Measurements from ENCODE around the gene MET. TPM values are rescaled to one million over a fixed set of nuclear protein-coding genes. Genes with fewer than 3 reads are reported as not detected.
"Not testable (repeated sequence)": the region's sequence is repeated elsewhere in the genome, so short reads cannot be mapped to it uniquely, and the experiment has no call there.

The MET gene
- total and polyA plus RNA-seq, 7 experiments from 2014 or later = 0.19 to 1.0 (median 0.73) TPM; not detected in 4

GRCh38 chr7:116753130-116753529, 81.1 kb downstream of the MET start:
- Histone ChIP-seq H3K4me1 (ENCODE audit: control insufficient read depth in 2 of 2, insufficient read depth in 2 of 2, low read length in 2 of 2) (no peaks in the 10 kb centered on the region), H3K27me3 (ENCODE audit: control insufficient read depth in 2 of 2, insufficient read depth in 2 of 2, low read length in 2 of 2) (no peaks in the 10 kb centered on the region), H3K4me3 (ENCODE audit: low read length) (no peak overlapping the region), H3K9me3 (ENCODE audit: control insufficient read depth in 2 of 3, low read length in 3 of 3) (no peaks in the 10 kb centered on the region), H3K36me3 (ENCODE audit: control insufficient read depth in 2 of 3, insufficient read depth in 3 of 3, low read length in 3 of 3) (no peaks in the 10 kb centered on the region), H3K27ac (ENCODE audit: low read depth, low read length) (no peak overlapping the region)
- Mint-ChIP-seq H3K36me3 (no peaks in the 10 kb centered on the region), H3K9me3 (peaks cover 0 to 23% (median 5%) of the 10 kb centered on the region in 11 donors), H3K27me3 (peaks cover 0 to 14% (median 4%) of the 10 kb centered on the region in 5 donors), H3K27ac (no peak overlapping the region), H3K4me1 (no peaks in the 10 kb centered on the region), H3K4me3 (no peak overlapping the region)
- DNase-seq (no peak), ATAC-seq (no peak)
- CTCF ChIA-PET = interaction anchor here (0.8 kb wide), 1 partner anchor 495 kb away, joined by 3 read pairs; no protein-coding TSS in a partner anchor
- intact Hi-C loops (cut with micrococcal nuclease) = no loop called here
- POLR2A ChIA-PET = no interaction called here

- Histone ChIP-seq H3K4me3 (ENCODE audit: low read length) (no peak overlapping the region), H3K4me1 (ENCODE audit: control insufficient read depth in 2 of 2, insufficient read depth in 2 of 2, low read length in 2 of 2) (no peaks in the 10 kb centered on the region), H3K27me3 (ENCODE audit: control insufficient read depth in 2 of 2, insufficient read depth in 2 of 2, low read length in 2 of 2) (no peaks in the 10 kb centered on the region), H3K9me3 (ENCODE audit: control insufficient read depth in 2 of 3, low read length in 3 of 3) (no peaks in the 10 kb centered on the region), H3K36me3 (ENCODE audit: control insufficient read depth in 2 of 3, insufficient read depth in 3 of 3, low read length in 3 of 3) (no peaks in the 10 kb centered on the region), H3K27ac (ENCODE audit: low read depth, low read length) (no peak overlapping the region)
- H3K4me1 Mint-ChIP-seq = no peaks in the 10 kb centered on the region
- H3K27me3 Mint-ChIP-seq = peaks cover 0 to 10% (median 6%) of the 10 kb centered on the region in 5 donors
- no peak overlapping the region for H3K27ac Mint-ChIP-seq
- H3K36me3 Mint-ChIP-seq = no peaks in the 10 kb centered on the region
- no peak for ATAC-seq
- peaks cover 0 to 18% (median 5%) of the 10 kb centered on the region in 11 donors for H3K9me3 Mint-ChIP-seq
- ChIA-PET POLR2A (interaction anchor here (0.8 kb wide), 1 partner anchor 133 kb away, joined by 4 read pairs; no protein-coding TSS in a partner anchor), CTCF (no interaction called here)
- intact Hi-C loops (cut with micrococcal nuclease) = no loop called here
- DNase-seq = no peak
- no peak overlapping the region for H3K4me3 Mint-ChIP-seq
Observed at GRCh38 chr7:116754186-116754585, 82.2 kb downstream of the MET start.

- POLR2A ChIA-PET = no interaction called here
- Mint-ChIP-seq H3K27me3 (peaks cover 0 to 17% (median 9%) of the 10 kb centered on the region in 5 donors), H3K9me3 (no peaks in the 10 kb centered on the region), H3K4me1 (no peaks in the 10 kb centered on the region), H3K36me3 (no peaks in the 10 kb centered on the region), H3K27ac (no peak overlapping the region), H3K4me3 (no peak overlapping the region)
- Histone ChIP-seq H3K27ac (ENCODE audit: low read depth, low read length) (no peak overlapping the region), H3K36me3 (ENCODE audit: control insufficient read depth in 2 of 3, insufficient read depth in 3 of 3, low read length in 3 of 3) (no peaks in the 10 kb centered on the region), H3K9me3 (ENCODE audit: control insufficient read depth in 2 of 3, low read length in 3 of 3) (no peaks in the 10 kb centered on the region), H3K27me3 (ENCODE audit: control insufficient read depth in 2 of 2, insufficient read depth in 2 of 2, low read length in 2 of 2) (no peaks in the 10 kb centered on the region), H3K4me1 (ENCODE audit: control insufficient read depth in 2 of 2, insufficient read depth in 2 of 2, low read length in 2 of 2) (no peaks in the 10 kb centered on the region), H3K4me3 (ENCODE audit: low read length) (no peak overlapping the region)
- intact Hi-C loops (cut with micrococcal nuclease) = no loop called here
- ATAC-seq (no peak), DNase-seq (no peak)
- CTCF ChIA-PET = no interaction called here
Observed at GRCh38 chr7:116757283-116757682, 85.3 kb downstream of the MET start.

- CTCF ChIA-PET; H3K9me3 ChIP-seq (ENCODE audit: control insufficient read depth in 2 of 3, low read length in 3 of 3); DNase-seq; ATAC-seq; H3K4me3 ChIP-seq (ENCODE audit: low read length); POLR2A ChIA-PET; H3K36me3 ChIP-seq (ENCODE audit: control insufficient read depth in 2 of 3, insufficient read depth in 3 of 3, low read length in 3 of 3); H3K4me1 ChIP-seq (ENCODE audit: control insufficient read depth in 2 of 2, insufficient read depth in 2 of 2, low read length in 2 of 2); H3K27ac ChIP-seq (ENCODE audit: low read depth, low read length); intact Hi-C loops (cut with micrococcal nuclease); H3K4me3 Mint-ChIP-seq; H3K27ac Mint-ChIP-seq; H3K4me1 Mint-ChIP-seq; H3K36me3 Mint-ChIP-seq; H3K27me3 ChIP-seq (ENCODE audit: control insufficient read depth in 2 of 2, insufficient read depth in 2 of 2, low read length in 2 of 2); H3K9me3 Mint-ChIP-seq: not testable (repeated sequence)
- H3K27me3 Mint-ChIP-seq = peaks cover 0 to 16% (median 14%) of the 10 kb centered on the region in 5 donors
Observed at GRCh38 chr7:116759642-116760041, 87.6 kb downstream of the MET start.

GRCh38 chr7:116762971-116763370, 91.0 kb downstream of the MET start:
- POLR2A ChIA-PET = no interaction called here
- CTCF ChIA-PET = no interaction called here
- H3K9me3 Mint-ChIP-seq = no peaks in the 10 kb centered on the region
- Histone ChIP-seq H3K4me3 (ENCODE audit: low read length) (no peak overlapping the region), H3K27ac (ENCODE audit: low read depth, low read length) (no peak overlapping the region), H3K36me3 (ENCODE audit: control insufficient read depth in 2 of 3, insufficient read depth in 3 of 3, low read length in 3 of 3) (no peaks in the 10 kb centered on the region), H3K27me3 (ENCODE audit: control insufficient read depth in 2 of 2, insufficient read depth in 2 of 2, low read length in 2 of 2) (no peaks in the 10 kb centered on the region), H3K9me3 (ENCODE audit: control insufficient read depth in 2 of 3, low read length in 3 of 3) (no peaks in the 10 kb centered on the region), H3K4me1 (ENCODE audit: control insufficient read depth in 2 of 2, insufficient read depth in 2 of 2, low read length in 2 of 2) (no peaks in the 10 kb centered on the region)
- no peak overlapping the region for H3K4me3 Mint-ChIP-seq
- DNase-seq (no peak), ATAC-seq (no peak)
- no peaks in the 10 kb centered on the region for H3K36me3 Mint-ChIP-seq
- no peak overlapping the region for H3K27ac Mint-ChIP-seq
- no peaks in the 10 kb centered on the region for H3K4me1 Mint-ChIP-seq
- H3K27me3 Mint-ChIP-seq = peaks cover under 1 to 23% (median 12%) of the 10 kb centered on the region in 5 donors
- intact Hi-C loops (cut with micrococcal nuclease) = no loop called here

GRCh38 chr7:116763647-116764046, 91.7 kb downstream of the MET start:
- H3K4me1 ChIP-seq (ENCODE audit: control insufficient read depth in 2 of 2, insufficient read depth in 2 of 2, low read length in 2 of 2) = no peaks in the 10 kb centered on the region
- no peak overlapping the region for H3K27ac ChIP-seq (ENCODE audit: low read depth, low read length)
- Mint-ChIP-seq H3K27ac (no peak overlapping the region), H3K27me3 (peaks cover 0 to 26% (median 17%) of the 10 kb centered on the region in 5 donors), H3K9me3 (no peaks in the 10 kb centered on the region), H3K4me3 (no peak overlapping the region), H3K36me3 (no peaks in the 10 kb centered on the region), H3K4me1 (no peaks in the 10 kb centered on the region)
- ChIA-PET CTCF (no interaction called here), POLR2A (no interaction called here)
- ATAC-seq (no peak), DNase-seq (no peak)
- H3K36me3 ChIP-seq (ENCODE audit: control insufficient read depth in 2 of 3, insufficient read depth in 3 of 3, low read length in 3 of 3) = no peaks in the 10 kb centered on the region
- no peaks in the 10 kb centered on the region for H3K9me3 ChIP-seq (ENCODE audit: control insufficient read depth in 2 of 3, low read length in 3 of 3)
- intact Hi-C loops (cut with micrococcal nuclease) = no loop called here
- H3K4me3 ChIP-seq (ENCODE audit: low read length) = no peak overlapping the region
- no peaks in the 10 kb centered on the region for H3K27me3 ChIP-seq (ENCODE audit: control insufficient read depth in 2 of 2, insufficient read depth in 2 of 2, low read length in 2 of 2)

GRCh38 chr7:116766881-116767280, 94.9 kb downstream of the MET start:
- ChIA-PET CTCF (no interaction called here), POLR2A (no interaction called here)
- H3K9me3 Mint-ChIP-seq = no peaks in the 10 kb centered on the region
- no peaks in the 10 kb centered on the region for H3K36me3 Mint-ChIP-seq
- H3K4me3 Mint-ChIP-seq = no peak overlapping the region
- H3K27ac Mint-ChIP-seq = no peak overlapping the region
- Histone ChIP-seq H3K27me3 (ENCODE audit: control insufficient read depth in 2 of 2, insufficient read depth in 2 of 2, low read length in 2 of 2) (no peaks in the 10 kb centered on the region), H3K9me3 (ENCODE audit: control insufficient read depth in 2 of 3, low read length in 3 of 3) (no peaks in the 10 kb centered on the region), H3K4me1 (ENCODE audit: control insufficient read depth in 2 of 2, insufficient read depth in 2 of 2, low read length in 2 of 2) (no peaks in the 10 kb centered on the region), H3K27ac (ENCODE audit: low read depth, low read length) (no peak overlapping the region), H3K36me3 (ENCODE audit: control insufficient read depth in 2 of 3, insufficient read depth in 3 of 3, low read length in 3 of 3) (no peaks in the 10 kb centered on the region), H3K4me3 (ENCODE audit: low read length) (no peak overlapping the region)
- intact Hi-C loops (cut with micrococcal nuclease) = no loop called here
- H3K27me3 Mint-ChIP-seq = peaks cover 10 to 28% (median 26%) of the 10 kb centered on the region in 5 donors
- ATAC-seq = no peak
- no peak for DNase-seq
- H3K4me1 Mint-ChIP-seq = no peaks in the 10 kb centered on the region

Data from naive thymus-derived CD4-positive, alpha-beta T cell (primary cell).